ENCODE measurements around the gene ATXN10.

The ATXN10 gene

GRCh38 chr22:45689211-45689610 is 17.6 kb downstream of the ATXN10 start:
- no peak for TF ChIP-seq CTCF (IDR thresholded peaks at IDR 0.05; ENCODE audit: low read depth, low read length)
- no peak overlapping the region for H3K4me3 ChIP-seq (ENCODE audit: low read depth, low read length)
- H3K36me3 ChIP-seq: peaks cover 36% of the 10 kb centered on the region
- H3K9me3 ChIP-seq (ENCODE audit: severe bottlenecking): no peaks in the 10 kb centered on the region
- no peaks in the 10 kb centered on the region for H3K27me3 ChIP-seq (ENCODE audit: insufficient read depth, low read depth, severe bottlenecking)
- H3K27ac ChIP-seq: no peak overlapping the region
- DNase-seq: no peak

GRCh38 chr22:45690008-45690407 is 18.4 kb downstream of the ATXN10 start:
- Histone ChIP-seq H3K27ac (no peak overlapping the region), H3K36me3 (peaks cover 40% of the 10 kb centered on the region)
- no peak for TF ChIP-seq CTCF (IDR thresholded peaks at IDR 0.05; ENCODE audit: low read depth, low read length)

GRCh38 chr22:45692549-45692948 is 20.9 kb downstream of the ATXN10 start:
- no peak for DNase-seq
- Histone ChIP-seq H3K36me3 (peaks cover 49% of the 10 kb centered on the region), H3K9me3 (ENCODE audit: severe bottlenecking) (no peaks in the 10 kb centered on the region), H3K27me3 (ENCODE audit: insufficient read depth, low read depth, severe bottlenecking) (no peaks in the 10 kb centered on the region), H3K27ac (no peak overlapping the region), H3K4me3 (ENCODE audit: low read depth, low read length) (no peak overlapping the region)
- TF ChIP-seq CTCF (IDR thresholded peaks at IDR 0.05; ENCODE audit: low read depth, low read length): no peak

More at GRCh38 chr22:45690008-45690407, 18.4 kb downstream of the ATXN10 start:
- no peak overlapping the region for H3K4me3 ChIP-seq (ENCODE audit: low read depth, low read length)
- no peak for DNase-seq
- H3K27me3 ChIP-seq (ENCODE audit: insufficient read depth, low read depth, severe bottlenecking): no peaks in the 10 kb centered on the region
- H3K9me3 ChIP-seq (ENCODE audit: severe bottlenecking): no peaks in the 10 kb centered on the region

- Histone ChIP-seq H3K27ac (no peak overlapping the region), H3K36me3 (peaks cover 49% of the 10 kb centered on the region), H3K27me3 (ENCODE audit: insufficient read depth, low read depth, severe bottlenecking) (no peaks in the 10 kb centered on the region), H3K4me3 (ENCODE audit: low read depth, low read length) (no peak overlapping the region), H3K9me3 (ENCODE audit: severe bottlenecking) (no peaks in the 10 kb centered on the region)
- no peak for TF ChIP-seq CTCF (IDR thresholded peaks at IDR 0.05; ENCODE audit: low read depth, low read length)
- no peak for DNase-seq
These were observed 22.2 kb downstream of the ATXN10 start for GRCh38 chr22:45693835-45694234.

- H3K27me3 ChIP-seq (ENCODE audit: insufficient read depth, low read depth, severe bottlenecking): no peaks in the 10 kb centered on the region
- peaks cover 55% of the 10 kb centered on the region for H3K36me3 ChIP-seq
- no peak for DNase-seq
- H3K9me3 ChIP-seq (ENCODE audit: severe bottlenecking): no peaks in the 10 kb centered on the region
- no peak overlapping the region for H3K27ac ChIP-seq
- no peak overlapping the region for H3K4me3 ChIP-seq (ENCODE audit: low read depth, low read length)
- no peak for TF ChIP-seq CTCF (IDR thresholded peaks at IDR 0.05; ENCODE audit: low read depth, low read length)
These were observed 24.6 kb downstream of the ATXN10 start for GRCh38 chr22:45696227-45696626.

- Histone ChIP-seq H3K36me3 (peaks cover 54% of the 10 kb centered on the region), H3K27me3 (ENCODE audit: insufficient read depth, low read depth, severe bottlenecking) (no peaks in the 10 kb centered on the region), H3K4me3 (ENCODE audit: low read depth, low read length) (no peak overlapping the region), H3K9me3 (ENCODE audit: severe bottlenecking) (no peaks in the 10 kb centered on the region), H3K27ac (no peak overlapping the region)
- DNase-seq: no peak
- no peak for TF ChIP-seq CTCF (IDR thresholded peaks at IDR 0.05; ENCODE audit: low read depth, low read length)
These were observed 26.5 kb downstream of the ATXN10 start for GRCh38 chr22:45698094-45698493.
